ENCODE data around the gene TBC1D5.

GRCh38 chr3:17179381-17180205 is 562.8 kb downstream of the TBC1D5 start:
- TF ChIP-seq POLR2A (IDR thresholded peaks at IDR 0.05; ENCODE audit: low read length) (no peak), GATA1 (IDR thresholded peaks at IDR 0.05; ENCODE audit: low read depth, low read length) (no peak)
